Measurements from ENCODE around the gene CCDC60. TPM values are rescaled to one million over a fixed set of nuclear protein-coding genes. Genes with fewer than 3 reads are reported as not detected.

CCDC60 gene
- total and polyA plus RNA-seq, 10 of the 15 experiments (the other 5 are each of a cell fraction or from before 2014, with no cell fraction given): 0.19 TPM; not detected in 9

GRCh38 chr12:119294211-119294610 lies 40.3 kb upstream of the CCDC60 start (continued):
- TF ChIP-seq ZNF592 (IDR thresholded peaks at IDR 0.05) (no peak), CHD2 (IDR thresholded peaks at IDR 0.05; ENCODE audit: borderline replicate concordance, low read depth, low read length) (no peak), MTA3 (IDR thresholded peaks at IDR 0.05; ENCODE audit: borderline replicate concordance, low read length) (no peak)

GRCh38 chr12:119296535-119296934 lies 38.0 kb upstream of the CCDC60 start:
- Histone ChIP-seq H3K27ac (ENCODE audit: control insufficient read depth, insufficient read depth) (no peak overlapping the region), H3K27me3 (replicated peaks in 1 of 2; ENCODE audit: control insufficient read depth in 2 of 2, insufficient read depth in 2 of 2, low read length in 1 of 2) (no peaks in the 10 kb centered on the region; a peak in 1 of 4 replicates), H3K4me2 (ENCODE audit: control insufficient read depth, insufficient read depth) (no peak overlapping the region), H3K4me3 (no peak overlapping the region), H3K4me1 (ENCODE audit: control insufficient read depth, insufficient read depth, low read length) (no peaks in the 10 kb centered on the region), H3K36me3 (ENCODE audit: control insufficient read depth in 2 of 2, insufficient read depth in 2 of 2, low read length in 1 of 2) (no peaks in the 10 kb centered on the region), H3K79me2 (ENCODE audit: control insufficient read depth, insufficient read depth, low read length) (no peaks in the 10 kb centered on the region), H3K9ac (ENCODE audit: control insufficient read depth, insufficient read depth, low read length) (no peak overlapping the region), H3K9me3 (replicated peaks; ENCODE audit: control insufficient read depth, insufficient read depth, low read length) (no peaks in the 10 kb centered on the region), H2AFZ (ENCODE audit: control insufficient read depth, low read depth, low read length) (no peak overlapping the region), H4K20me1 (ENCODE audit: control insufficient read depth, insufficient read depth) (0 out of 2 replicates have a peak, but pooled peaks cover 2% of the 10 kb centered on the region)
- FAIRE-seq: no peak
- 0% methylated on average over 2 of the region's 2 CpGs for WGBS (ENCODE audit: insufficient coverage, insufficient replicate concordance, low lambda C conversion rate, missing lambda C conversion rate)
- ChIA-PET POLR2A (no interaction called here), RAD21 (ENCODE audit: unreplicated experiment) (no interaction called here), SMC1A (ENCODE audit: uncharacterized antibody, unreplicated experiment) (no interaction called here), CTCF (no interaction called here)
- in situ Hi-C loops (cut with MboI): no loop called here
- no peak for ATAC-seq
- intact Hi-C loops (cut with micrococcal nuclease; ENCODE audit: unreplicated experiment): no loop called here
- no peak for DNase-seq (ENCODE audit: low read depth, low spot score)
- TF ChIP-seq SP1 (IDR thresholded peaks at IDR 0.05; ENCODE audit: low read depth, low read length) (no peak), RFX5 (IDR thresholded peaks at IDR 0.05; ENCODE audit: low read depth, low read length) (no peak), EED (IDR thresholded peaks at IDR 0.05; ENCODE audit: low read depth) (no peak), BMI1 (IDR thresholded peaks at IDR 0.05; ENCODE audit: borderline replicate concordance) (no peak), DPF2 (IDR thresholded peaks at IDR 0.05) (no peak), HCFC1 (IDR thresholded peaks at IDR 0.05; ENCODE audit: low read length) (no peak), EGR1 (IDR thresholded peaks at IDR 0.05; ENCODE audit: borderline replicate concordance in 1 of 2, low read depth in 2 of 2, low read length in 2 of 2) (no peak), IKZF2 (IDR thresholded peaks at IDR 0.05) (no peak), IKZF1 (conservative IDR thresholded peaks at IDR 0.05) (no peak)
- BruUV-seq (replicated peaks): no TSS peak

Data from GM12878 (cell line).